Measurements from ENCODE around the gene COLEC11.

COLEC11 gene

DNA sequence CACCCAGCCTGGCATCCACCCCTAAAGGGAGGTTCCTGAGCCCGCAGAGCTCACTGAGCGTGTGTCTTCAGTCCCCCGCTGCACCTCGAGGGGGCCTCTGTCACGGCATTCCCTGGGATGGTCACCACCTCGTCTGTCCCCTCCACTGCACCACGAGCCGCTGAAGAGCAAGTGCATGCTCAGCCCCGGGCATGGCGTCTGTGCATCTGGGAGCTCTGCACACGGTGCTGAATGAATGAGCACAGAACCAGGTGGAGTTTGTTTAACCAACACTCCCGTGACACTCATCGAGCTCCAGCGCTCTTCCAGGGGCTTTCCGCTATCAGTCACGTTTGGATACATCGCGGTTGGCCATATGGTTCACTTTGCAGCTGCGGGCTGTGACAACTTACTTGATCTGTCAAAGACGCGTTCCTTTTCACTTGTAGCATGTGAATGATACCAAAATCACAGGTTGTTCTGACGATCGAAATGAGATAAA lies 72.3 kb downstream of the COLEC11 start:
- TF ChIP-seq, protein P1, sequence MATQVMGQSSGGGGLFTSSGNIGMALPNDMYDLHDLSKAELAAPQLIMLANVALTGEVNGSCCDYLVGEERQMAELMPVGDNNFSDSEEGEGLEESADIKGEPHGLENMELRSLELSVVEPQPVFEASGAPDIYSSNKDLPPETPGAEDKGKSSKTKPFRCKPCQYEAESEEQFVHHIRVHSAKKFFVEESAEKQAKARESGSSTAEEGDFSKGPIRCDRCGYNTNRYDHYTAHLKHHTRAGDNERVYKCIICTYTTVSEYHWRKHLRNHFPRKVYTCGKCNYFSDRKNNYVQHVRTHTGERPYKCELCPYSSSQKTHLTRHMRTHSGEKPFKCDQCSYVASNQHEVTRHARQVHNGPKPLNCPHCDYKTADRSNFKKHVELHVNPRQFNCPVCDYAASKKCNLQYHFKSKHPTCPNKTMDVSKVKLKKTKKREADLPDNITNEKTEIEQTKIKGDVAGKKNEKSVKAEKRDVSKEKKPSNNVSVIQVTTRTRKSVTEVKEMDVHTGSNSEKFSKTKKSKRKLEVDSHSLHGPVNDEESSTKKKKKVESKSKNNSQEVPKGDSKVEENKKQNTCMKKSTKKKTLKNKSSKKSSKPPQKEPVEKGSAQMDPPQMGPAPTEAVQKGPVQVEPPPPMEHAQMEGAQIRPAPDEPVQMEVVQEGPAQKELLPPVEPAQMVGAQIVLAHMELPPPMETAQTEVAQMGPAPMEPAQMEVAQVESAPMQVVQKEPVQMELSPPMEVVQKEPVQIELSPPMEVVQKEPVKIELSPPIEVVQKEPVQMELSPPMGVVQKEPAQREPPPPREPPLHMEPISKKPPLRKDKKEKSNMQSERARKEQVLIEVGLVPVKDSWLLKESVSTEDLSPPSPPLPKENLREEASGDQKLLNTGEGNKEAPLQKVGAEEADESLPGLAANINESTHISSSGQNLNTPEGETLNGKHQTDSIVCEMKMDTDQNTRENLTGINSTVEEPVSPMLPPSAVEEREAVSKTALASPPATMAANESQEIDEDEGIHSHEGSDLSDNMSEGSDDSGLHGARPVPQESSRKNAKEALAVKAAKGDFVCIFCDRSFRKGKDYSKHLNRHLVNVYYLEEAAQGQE (IDR thresholded peaks at IDR 0.05; ENCODE audit: low read depth): no peak
- no peak for TF ChIP-seq EGR1 (IDR thresholded peaks at IDR 0.05)

GRCh38 chr2:3669656-3670055 lies 74.7 kb downstream of the COLEC11 start:
- TF ChIP-seq, protein P1 (IDR thresholded peaks at IDR 0.05; ENCODE audit: low read depth): no peak
- no peak for TF ChIP-seq TEAD4 (IDR thresholded peaks at IDR 0.05)
- no peak for TF ChIP-seq CEBPB (IDR thresholded peaks at IDR 0.05)
- no peak for TF ChIP-seq USF1 (IDR thresholded peaks at IDR 0.05)
- no peak for TF ChIP-seq ZBTB7A (IDR thresholded peaks at IDR 0.05; ENCODE audit: low read depth)
- no peak for TF ChIP-seq MAX (IDR thresholded peaks at IDR 0.05)
- no peak for TF ChIP-seq FOXM1 (IDR thresholded peaks at IDR 0.05; ENCODE audit: borderline replicate concordance, low read depth)
- TF ChIP-seq CREB1 (IDR thresholded peaks at IDR 0.05; ENCODE audit: low read depth): no peak
- no peak for TF ChIP-seq RAD21 (IDR thresholded peaks at IDR 0.05; ENCODE audit: low read depth)
- no peak for TF ChIP-seq YY1 (IDR thresholded peaks at IDR 0.05; ENCODE audit: low read depth)
- TF ChIP-seq TCF12 (IDR thresholded peaks at IDR 0.05; ENCODE audit: low read depth): no peak
- no peak for TF ChIP-seq EGR1 (IDR thresholded peaks at IDR 0.05)
- TF ChIP-seq EP300 (IDR thresholded peaks at IDR 0.05; ENCODE audit: borderline replicate concordance): no peak
- no peak for TF ChIP-seq TAF1 (IDR thresholded peaks at IDR 0.05; ENCODE audit: low read depth)

DNA sequence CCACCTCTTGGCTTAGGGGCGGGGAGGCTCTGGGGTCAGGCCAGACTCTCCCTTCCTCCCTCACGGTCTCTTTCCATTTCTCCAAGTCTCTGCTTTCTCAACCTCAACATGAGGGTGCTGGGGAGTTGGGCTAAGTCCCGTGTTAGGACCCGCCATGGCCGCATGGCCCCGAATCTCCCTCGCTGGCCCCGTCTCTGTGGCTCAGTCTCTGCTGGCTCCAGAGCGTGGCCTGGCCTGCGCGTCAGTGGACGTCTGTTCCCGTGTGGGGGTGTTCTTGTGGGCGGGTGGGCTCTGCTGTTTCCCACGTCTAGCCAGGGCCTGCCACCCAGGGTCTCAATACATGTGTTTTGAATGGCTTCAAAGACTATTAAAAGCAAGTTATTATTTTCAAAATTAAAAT lies 75.5 kb downstream of the COLEC11 start:
- TF ChIP-seq TAF1 (IDR thresholded peaks at IDR 0.05; ENCODE audit: low read depth) (no peak), EP300 (IDR thresholded peaks at IDR 0.05; ENCODE audit: borderline replicate concordance) (no peak), EGR1 (IDR thresholded peaks at IDR 0.05) (no peak), RAD21 (IDR thresholded peaks at IDR 0.05; ENCODE audit: low read depth) (no peak), ZBTB7A (IDR thresholded peaks at IDR 0.05; ENCODE audit: low read depth) (no peak), YY1 (IDR thresholded peaks at IDR 0.05; ENCODE audit: low read depth) (no peak), FOXM1 (IDR thresholded peaks at IDR 0.05; ENCODE audit: borderline replicate concordance, low read depth) (no peak), TEAD4 (IDR thresholded peaks at IDR 0.05) (no peak), CREB1 (IDR thresholded peaks at IDR 0.05; ENCODE audit: low read depth) (no peak), USF1 (IDR thresholded peaks at IDR 0.05) (no peak), CEBPB (IDR thresholded peaks at IDR 0.05) (no peak), MAX (IDR thresholded peaks at IDR 0.05) (no peak), TCF12 (IDR thresholded peaks at IDR 0.05; ENCODE audit: low read depth) (no peak), NFIC (IDR thresholded peaks at IDR 0.05) (no peak)
- TF ChIP-seq, protein P1 (IDR thresholded peaks at IDR 0.05; ENCODE audit: low read depth): no peak

GRCh38 chr2:3670941-3671340 lies 76.0 kb downstream of the COLEC11 start:
- TF ChIP-seq EGR1 (IDR thresholded peaks at IDR 0.05): no peak
- no peak for TF ChIP-seq CREB1 (IDR thresholded peaks at IDR 0.05; ENCODE audit: low read depth)
- TF ChIP-seq USF1 (IDR thresholded peaks at IDR 0.05): no peak
- TF ChIP-seq, protein P1 (IDR thresholded peaks at IDR 0.05; ENCODE audit: low read depth): no peak
- TF ChIP-seq CEBPB (IDR thresholded peaks at IDR 0.05): no peak
- TF ChIP-seq TCF12 (IDR thresholded peaks at IDR 0.05; ENCODE audit: low read depth): no peak
- no peak for TF ChIP-seq ZBTB7A (IDR thresholded peaks at IDR 0.05; ENCODE audit: low read depth)
- TF ChIP-seq NFIC (IDR thresholded peaks at IDR 0.05): no peak
- TF ChIP-seq YY1 (IDR thresholded peaks at IDR 0.05; ENCODE audit: low read depth): no peak
- no peak for TF ChIP-seq MAX (IDR thresholded peaks at IDR 0.05)
- TF ChIP-seq EP300 (IDR thresholded peaks at IDR 0.05; ENCODE audit: borderline replicate concordance): no peak
- no peak for TF ChIP-seq TAF1 (IDR thresholded peaks at IDR 0.05; ENCODE audit: low read depth)
- TF ChIP-seq RAD21 (IDR thresholded peaks at IDR 0.05; ENCODE audit: low read depth): no peak
- TF ChIP-seq TEAD4 (IDR thresholded peaks at IDR 0.05): no peak
- TF ChIP-seq FOXM1 (IDR thresholded peaks at IDR 0.05; ENCODE audit: borderline replicate concordance, low read depth): no peak
